HEK293 (cell line): ENCODE results near the gene DLEC1.
A peak's percentile ranks its signal among the peaks of the same experiment; 100 is the strongest.

Source experiments
- CTCF ChIA-PET: fragments of 350-600 bp; formaldehyde crosslinking; extraction: SDS; loops from one replicate; lab custom pipeline; 2021; ENCODE audit warnings: antibody characterized with exemption; lab: Yijun Ruan, JAX
- POLR2A ChIA-PET: fragments of 300-600 bp; formaldehyde crosslinking; extraction: SDS; loops from one replicate; lab custom pipeline; 2020; ENCODE audit warnings: antibody characterized with exemption, inconsistent platforms; lab: Yijun Ruan, JAX
- H3K27ac ChIP-seq: fragments of 200-500 bp; sonication (Bioruptor generic); 2 replicates; pipeline ENCODE4 v1.5.1; 2014; ENCODE audit warnings: low read depth, low read length, control low read depth, inconsistent platforms; ENCODE audit errors: extremely low read depth
- H3K36me3 ChIP-seq, 2 experiments: fragments of 200-500 bp in 1 of 2; sonication (Bioruptor generic) in 1 of 2; 1 replicate in 1 of 2; 2 replicates in 1 of 2; pipeline ENCODE4 v1.5.1; 2014 to 2017; ENCODE audit warnings: inconsistent platforms in 2 of 2, low read length in 2 of 2; ENCODE audit not compliant: control insufficient read depth in 2 of 2, insufficient read depth in 1 of 2
- H3K4me1 ChIP-seq: fragments of 200-500 bp; sonication (Bioruptor generic); 2 replicates; pipeline ENCODE4 v1.5.1; 2014; ENCODE audit warnings: mild to moderate bottlenecking, low read length, inconsistent platforms; ENCODE audit not compliant: control insufficient read depth, insufficient read depth
- H3K4me3 ChIP-seq: 2 replicates; pipeline ENCODE4 v1.5.1; 2011; ENCODE audit warnings: low read depth, mild to moderate bottlenecking, control low read depth, low read length, moderate library complexity
- H3K9me3 ChIP-seq: fragments of 200-500 bp; sonication (Bioruptor generic); 2 replicates; pipeline ENCODE4 v1.5.1; 2014; ENCODE audit warnings: low read depth, low read length, inconsistent platforms; ENCODE audit not compliant: control insufficient read depth, insufficient read depth
- BCL11B ChIP-seq: fragments of 450-650 bp; formaldehyde crosslinking; IDR thresholded peaks from 2 replicates; pipeline ENCODE4 v1.5.1; 2016; ENCODE audit warnings: low read depth, missing biosample characterization, missing genetic modification characterization
- HOXD13 ChIP-seq: sonication (generic); formaldehyde crosslinking; IDR thresholded peaks from 2 replicates; pipeline ENCODE4 v1.8.0; 2022; ENCODE audit warnings: missing genetic modification reagents, borderline replicate concordance
- KLF7 ChIP-seq: fragments of 450-650 bp; formaldehyde crosslinking; IDR thresholded peaks from 2 replicates; pipeline ENCODE4 v1.5.1; 2016; ENCODE audit warnings: missing biosample characterization, missing genetic modification characterization, borderline replicate concordance
- MZF1 ChIP-seq: fragments of 450-650 bp; formaldehyde crosslinking; IDR thresholded peaks from 2 replicates; pipeline ENCODE4 v1.5.1; 2017; ENCODE audit warnings: missing biosample characterization, missing genetic modification characterization, borderline replicate concordance
- OVOL3 ChIP-seq: fragments of 450-650 bp; formaldehyde crosslinking; IDR thresholded peaks from 2 replicates; pipeline ENCODE4 v1.5.1; 2016; ENCODE audit warnings: missing biosample characterization, missing genetic modification characterization
- PRDM1 ChIP-seq: fragments of 450-650 bp; formaldehyde crosslinking; IDR thresholded peaks from 2 replicates; pipeline ENCODE4; 2016; ENCODE audit warnings: missing biosample characterization, missing genetic modification characterization
- PRDM2 ChIP-seq: fragments of 450-650 bp; formaldehyde crosslinking; IDR thresholded peaks from 2 replicates; pipeline ENCODE4 v1.5.1; 2016; ENCODE audit warnings: missing biosample characterization, missing genetic modification characterization, borderline replicate concordance
- PRDM4 ChIP-seq: fragments of 450-650 bp; formaldehyde crosslinking; IDR thresholded peaks from 2 replicates; pipeline ENCODE4 v1.5.1; 2017; ENCODE audit warnings: missing biosample characterization, missing genetic modification characterization
- PRDM6 ChIP-seq: fragments of 450-650 bp; formaldehyde crosslinking; IDR thresholded peaks from 2 replicates; pipeline ENCODE4 v1.5.1; 2017; ENCODE audit warnings: missing biosample characterization, missing genetic modification characterization
- ZBTB20 ChIP-seq: fragments of 450-650 bp; formaldehyde crosslinking; IDR thresholded peaks from 2 replicates; pipeline ENCODE4 v1.5.1; 2016; ENCODE audit warnings: missing biosample characterization, missing genetic modification characterization
- ZNF24 ChIP-seq: fragments of 450-650 bp; formaldehyde crosslinking; IDR thresholded peaks from 2 replicates; pipeline ENCODE4 v1.5.1; 2016; ENCODE audit warnings: missing biosample characterization, missing genetic modification characterization
- ZNF292 ChIP-seq: fragments of 450-650 bp; formaldehyde crosslinking; IDR thresholded peaks from 2 replicates; pipeline ENCODE4 v1.5.1; 2016; ENCODE audit warnings: low read depth, missing biosample characterization, missing genetic modification characterization, borderline replicate concordance
- ZNF354C ChIP-seq: fragments of 450-650 bp; formaldehyde crosslinking; IDR thresholded peaks from 2 replicates; pipeline ENCODE4 v1.5.1; 2016; ENCODE audit warnings: missing biosample characterization, missing genetic modification characterization, low read depth, borderline replicate concordance
- ZNF366 ChIP-seq: fragments of 450-650 bp; formaldehyde crosslinking; conservative IDR thresholded peaks from 2 replicates; pipeline ENCODE4 v1.5.1; 2016; ENCODE audit warnings: missing biosample characterization, missing genetic modification characterization
- ZNF426 ChIP-seq: fragments of 450-650 bp; formaldehyde crosslinking; IDR thresholded peaks from 2 replicates; pipeline ENCODE4 v1.5.1; 2017; ENCODE audit warnings: missing biosample characterization, missing genetic modification characterization, mild to moderate bottlenecking, inconsistent platforms, moderate library complexity
- ZNF544 ChIP-seq: fragments of 450-650 bp; formaldehyde crosslinking; IDR thresholded peaks from 2 replicates; pipeline ENCODE4 v1.5.0; 2017; ENCODE audit warnings: missing biosample characterization, missing genetic modification characterization
- ZNF654 ChIP-seq: fragments of 450-650 bp; formaldehyde crosslinking; IDR thresholded peaks from 2 replicates; pipeline ENCODE4 v1.5.1; 2016; ENCODE audit warnings: low read depth, missing biosample characterization, missing genetic modification characterization
- ZNF76 ChIP-seq: fragments of 450-650 bp; formaldehyde crosslinking; IDR thresholded peaks from 2 replicates; pipeline ENCODE4; 2016; ENCODE audit warnings: low read depth, missing biosample characterization, missing genetic modification characterization, borderline replicate concordance

The DLEC1 gene

GRCh38 chr3:38170722-38171121 lies 131.7 kb downstream of the DLEC1 start:
- CTCF ChIA-PET: no interaction called here
- POLR2A ChIA-PET: interaction anchor here (0.6 kb wide), 1 partner anchor 317 kb away, joined by 7 read pairs; no protein-coding TSS in a partner anchor

GRCh38 chr3:38171622-38172021 lies 132.6 kb downstream of the DLEC1 start:
- ChIA-PET CTCF (interaction anchor here (0.6 to 0.7 kb wide), 3 partner anchors 8 to 862 kb away, joined by 3 to 4 read pairs (median 4); no protein-coding TSS in a partner anchor), POLR2A (interaction anchor here (0.7 kb wide), 1 partner anchor 35 kb away, joined by 3 read pairs; the partner anchor contains the start of gene ACAA1)
- H3K36me3 ChIP-seq: no peaks in the 10 kb centered on the region
- no peaks in the 10 kb centered on the region for H3K9me3 ChIP-seq
- no peak overlapping the region for H3K4me3 ChIP-seq
- TF ChIP-seq PRDM1 (tag by site-specific recombination) (no peak), PRDM2 (tag by site-specific recombination) (no peak), BCL11B (tag by site-specific recombination) (no peak), PRDM4 (no peak), ZNF24 (tag by site-specific recombination) (no peak), ZNF366 (tag by site-specific recombination) (no peak), ZNF654 (tag by site-specific recombination) (no peak), KLF7 (tag by site-specific recombination) (no peak), OVOL3 (tag by site-specific recombination) (no peak), ZNF426 (tag by site-specific recombination) (no peak), ZNF292 (tag by site-specific recombination) (no peak), ZNF354C (no peak)
- no peak overlapping the region for H3K27ac ChIP-seq
- no peaks in the 10 kb centered on the region for H3K4me1 ChIP-seq

More at GRCh38 chr3:38170722-38171121, 131.7 kb downstream of the DLEC1 start:
- no peak overlapping the region for H3K27ac ChIP-seq
- H3K4me1 ChIP-seq: no peaks in the 10 kb centered on the region
- no peaks in the 10 kb centered on the region for H3K36me3 ChIP-seq
- H3K9me3 ChIP-seq: no peaks in the 10 kb centered on the region
- H3K4me3 ChIP-seq: no peak overlapping the region
- TF ChIP-seq ZBTB20: no peak
- no peak for TF ChIP-seq HOXD13 (CRISPR knock-in tag)
- no peak for TF ChIP-seq ZNF544 (tag by site-specific recombination)
- TF ChIP-seq ZNF76 (tag by site-specific recombination): no peak
- TF ChIP-seq PRDM6 (tag by site-specific recombination): no peak
- peak; percentile 92; the same call in 1 of the 2 replicates for TF ChIP-seq MZF1 (tag by site-specific recombination)
- TF ChIP-seq, all 188 proteins: peak for 1
